Stomach (tissue), 9 donors: ENCODE measurements around the gene FRMD8. TPM values are rescaled to one million over a fixed set of nuclear protein-coding genes. Genes with fewer than 3 reads are reported as not detected.

Experiments
- DNase-seq, 2 donors: peaks; one replicate each; pipeline versions ENCODE4 v3.0.0 to v3.0.0-alpha.2; 2013 to 2019
- H3K27ac ChIP-seq, 5 donors: fragments of 200-600 bp in 4 of 5; sonication (generic) in 4 of 5; one replicate each; pipeline ENCODE4 v1.5.1; 2013 to 2019; ENCODE audit warnings: mild to moderate bottlenecking in 1 of 5, moderate library complexity in 1 of 5
- H3K27me3 ChIP-seq, 3 donors: fragments of 200-600 bp; sonication (generic); one replicate each; pipeline ENCODE4 v1.5.1; 2017 to 2019; ENCODE audit warnings: mixed run types in 1 of 3
- H3K36me3 ChIP-seq, 4 donors: fragments of 200-600 bp; sonication (generic); 1 replicate in 3 of 4; 2 replicates in 1 of 4; pipeline ENCODE4 v1.5.1; 2016 to 2019
- H3K4me1 ChIP-seq, 4 donors: fragments of 200-600 bp; sonication (generic); one replicate each; pipeline ENCODE4 v1.5.1; 2016 to 2019
- H3K4me3 ChIP-seq, 4 donors: fragments of 200-600 bp; sonication (generic) in 3 of 4; one replicate each; pipeline ENCODE4 v1.5.1; 2016 to 2019; ENCODE audit warnings: mild to moderate bottlenecking in 1 of 4
- H3K9me3 ChIP-seq, 4 donors: fragments of 200-600 bp; sonication (generic); one replicate each; pipeline ENCODE4 v1.5.1; 2016 to 2019
- CTCF ChIP-seq, 7 experiments: fragments of 450-650 bp in 4 of 7; fragments of 200-600 bp in 3 of 7; sonication (generic) in 3 of 7; IDR thresholded peaks; one replicate each; pipeline ENCODE4 v1.5.1; 2016 to 2019; ENCODE audit warnings: antibody characterized with exemption in 7 of 7, control low read depth in 2 of 7, mild to moderate bottlenecking in 1 of 7
- EP300 ChIP-seq: sonication (generic); formaldehyde crosslinking; IDR thresholded peaks from one replicate; pipeline ENCODE4 v1.6.1; 2017; ENCODE audit warnings: antibody characterized with exemption
- POLR2A ChIP-seq, 4 donors: fragments of 450-650 bp; IDR thresholded peaks; one replicate each; pipeline ENCODE4 v1.6.1; 2016; ENCODE audit warnings: antibody characterized with exemption in 4 of 4, control low read depth in 2 of 4, mild to moderate bottlenecking in 1 of 4, moderate library complexity in 1 of 4
- POLR2AphosphoS5 ChIP-seq, 3 donors: sonication (generic); formaldehyde crosslinking; IDR thresholded peaks; one replicate each; pipeline ENCODE4 v1.6.1; 2016; ENCODE audit warnings: antibody characterized with exemption in 3 of 3
- WGBS, 5 donors: extraction: QIAGEN DNeasy Blood & Tissue Kit in 3 of 5; methylation state at CpG; one replicate each; pipeline versions ENCODE4 v1.1.5 to v1.1.7; 2013 to 2018; 5-methylcytosine and 5-hydroxymethylcytosine counted together
- intact Hi-C: fragments of 100-400 bp; cut with DNase I; formaldehyde crosslinking; loops from one replicate; pipeline ENCODE4 v1.15.1; 2023; ENCODE audit warnings: low total_unique reads
- polyA plus RNA-seq, 3 donors: library from polyadenylated mRNA; stranded (reverse); fragments of 200-250 nt; gene quantifications; one replicate each; pipeline ENCODE4 v1.2.3, GENCODE V29; 2013
- total RNA-seq, 5 donors: library from RNA; depleted of rRNA; stranded (reverse); fragments of >200 nt; gene quantifications; one replicate each; pipeline versions ENCODE4 v1.1.0 to v1.2.3, GENCODE V29; 2014 to 2016
- donor health status: healthy with polysubstance abuse.
- donor health status: Bipolar disorder and iron deficiency.
- donor health status: healthy.

FRMD8 gene
- total and polyA plus RNA-seq, 8 donors, result 9.3 to 340 (median 20.8) TPM

- Histone ChIP-seq H3K27me3 (no peaks in the 10 kb centered on the region), H3K4me1 (peaks cover 32 to 57% (median 45%) of the 10 kb centered on the region in 4 donors), H3K9me3 (no peaks in the 10 kb centered on the region), H3K27ac (peak overlapping the region; percentile 98 to 100 (median 99)), H3K4me3 (peak overlapping the region; percentile 81 to 92 (median 86)), H3K36me3 (peaks cover 18 to 49% (median 20%) of the 10 kb centered on the region in 4 donors)
- no peak for TF ChIP-seq EP300
- TF ChIP-seq POLR2AphosphoS5 (IDR thresholded peaks at IDR 0.05), result peak; percentile 14 to 94 (median 87)
- peak in 2 of 4 donors; percentile 21 to 59 for TF ChIP-seq POLR2A (IDR thresholded peaks at IDR 0.05)
- WGBS, 5 donors, result 0 to 2% (median 1%) methylated on average over 17 to 18 of the region's 18 CpGs
- peak; percentile 55 to 67 for DNase-seq
- intact Hi-C loops, result loop anchor here (5.0 kb wide), 1 partner anchor 78 kb away; no protein-coding TSS in a partner anchor
Measured at GRCh38 chr11:65424205-65425104, 38.0 kb downstream of the FRMD8 start.

GRCh38 chr11:65425105-65425970 is 38.9 kb downstream of the FRMD8 start:
- Histone ChIP-seq H3K27ac (peak overlapping the region; percentile 98 to 100 (median 99)), H3K4me3 (peak overlapping the region; percentile 81 to 92 (median 86)), H3K36me3 (peaks cover 18 to 49% (median 20%) of the 10 kb centered on the region in 4 donors), H3K4me1 (peaks cover 37 to 57% (median 42%) of the 10 kb centered on the region in 4 donors), H3K9me3 (no peaks in the 10 kb centered on the region), H3K27me3 (no peaks in the 10 kb centered on the region)
- intact Hi-C loops, result loop anchor here (5.0 kb wide), 1 partner anchor 77 kb away; no protein-coding TSS in a partner anchor
- 0 to 7% (median 1%) methylated on average over 9 of the region's 9 CpGs for WGBS, 5 donors
- peak in 2 of 4 donors; percentile 63 to 83 for TF ChIP-seq POLR2A (IDR thresholded peaks at IDR 0.05)
- TF ChIP-seq CTCF (IDR thresholded peaks at IDR 0.05), result peak in 1 of 7 experiments; percentile 6
- TF ChIP-seq EP300, result no peak
- TF ChIP-seq POLR2AphosphoS5 (IDR thresholded peaks at IDR 0.05), result peak; percentile 57 to 97 (median 94)
- peak; percentile 60 to 88 for DNase-seq

GRCh38 chr11:65425971-65426838 is 39.8 kb downstream of the FRMD8 start:
- Histone ChIP-seq H3K27ac (peak overlapping the region; percentile 78 to 100 (median 99)), H3K4me1 (peaks cover 28 to 57% (median 44%) of the 10 kb centered on the region in 4 donors), H3K27me3 (no peaks in the 10 kb centered on the region), H3K36me3 (peaks cover 18 to 49% (median 20%) of the 10 kb centered on the region in 4 donors), H3K9me3 (no peaks in the 10 kb centered on the region), H3K4me3 (peak overlapping the region; percentile 81 to 92 (median 86))
- DNase-seq, result peak; percentile 40 to 84
- intact Hi-C loops, result loop anchor here (5.0 kb wide), 1 partner anchor 76 kb away; no protein-coding TSS in a partner anchor
- peak in 1 of 4 donors; percentile 58 for TF ChIP-seq POLR2A (IDR thresholded peaks at IDR 0.05)
- peak; percentile 63 to 91 (median 87) for TF ChIP-seq POLR2AphosphoS5 (IDR thresholded peaks at IDR 0.05)
- no peak for TF ChIP-seq CTCF (IDR thresholded peaks at IDR 0.05)
- WGBS, 5 donors, result 0 to 4% (median 1%) methylated on average over 9 of the region's 9 CpGs
